Measurements from ENCODE around the gene FXYD1.
"Not testable (repeated sequence)": the region's sequence is repeated elsewhere in the genome, so short reads cannot be mapped to it uniquely, and the experiment has no call there.

FXYD1 gene

DNA sequence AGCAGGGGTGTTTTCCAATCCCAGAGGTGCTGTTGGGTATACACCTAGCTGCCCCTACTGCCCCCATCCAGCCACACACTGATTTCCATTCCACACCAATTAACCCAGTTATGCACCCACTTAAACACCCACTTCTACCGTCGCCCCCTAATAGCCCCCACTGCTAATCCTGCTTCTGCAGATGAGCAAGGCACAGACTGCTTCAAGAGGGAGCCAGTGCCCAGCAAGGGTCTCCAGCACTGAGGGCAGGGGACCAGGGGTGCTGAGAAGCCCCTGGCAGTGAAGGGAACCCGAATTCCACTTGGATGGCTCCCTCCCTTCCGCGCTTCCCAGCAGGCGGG lies 5.6 kb downstream of the FXYD1 start:
- DNase-seq: no peak

GRCh38 chr19:35144600-35145436 lies 6.2 kb downstream of the FXYD1 start:
- DNase-seq: no peak

DNA sequence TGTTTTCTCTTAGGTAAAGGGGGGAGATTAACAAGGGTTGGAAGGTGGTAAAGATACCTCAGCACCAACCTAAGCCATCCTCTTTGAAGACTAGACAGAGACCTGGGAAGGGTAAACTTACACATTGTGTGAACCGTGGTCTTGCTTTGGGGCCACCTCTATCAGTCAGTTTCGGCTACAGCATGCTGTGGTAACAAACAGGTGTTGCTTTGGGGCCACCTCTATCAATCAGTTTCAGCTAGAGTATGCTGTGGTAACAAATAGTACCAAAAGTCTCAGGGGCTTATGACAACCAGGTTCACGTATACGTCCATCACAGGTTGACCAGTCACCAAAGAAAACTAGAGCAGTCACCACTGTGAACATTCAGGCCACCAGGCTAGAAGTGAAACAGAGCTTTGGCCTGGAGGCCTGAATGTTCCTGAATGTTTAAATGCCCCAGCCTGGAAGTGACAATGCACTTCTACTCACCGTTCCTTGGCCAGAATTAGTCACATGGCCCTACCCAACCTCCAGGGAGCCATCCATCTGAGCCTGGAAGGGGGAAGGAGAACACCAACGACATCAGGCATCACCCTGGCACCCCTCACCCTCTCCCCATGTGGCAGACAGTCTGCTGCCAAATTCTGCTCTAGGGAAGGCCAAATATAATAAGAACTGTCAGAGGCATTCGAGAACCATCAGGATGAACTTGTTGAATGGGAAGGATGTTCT lies 8.3 kb downstream of the FXYD1 start:
- DNase-seq: no peak

- DNase-seq: no peak
These were observed 10.8 kb downstream of the FXYD1 start for GRCh38 chr19:35149463-35149862.

DNA sequence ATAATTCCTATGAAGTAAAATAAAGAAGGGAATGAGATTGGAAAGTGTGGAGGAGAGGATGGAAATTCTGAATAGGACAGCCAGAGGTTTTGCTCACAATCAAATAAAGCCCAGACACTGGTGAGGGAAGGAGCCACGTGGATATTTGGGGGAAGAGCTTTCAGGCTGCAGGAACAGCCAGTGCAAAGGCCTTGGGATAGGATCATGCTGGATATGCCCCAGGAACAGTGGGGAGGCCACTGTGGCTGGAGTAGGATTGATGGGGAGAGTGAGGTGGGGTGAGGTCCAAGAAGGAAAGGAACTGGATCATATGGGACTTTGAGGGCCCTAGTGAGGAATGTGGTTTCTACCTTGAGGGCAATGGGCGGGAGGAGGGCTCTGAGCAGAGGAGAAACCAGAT lies 11.8 kb downstream of the FXYD1 start:
- no peak for DNase-seq

- no peak for DNase-seq
These were observed 12.8 kb downstream of the FXYD1 start for GRCh38 chr19:35151273-35152065.

DNA sequence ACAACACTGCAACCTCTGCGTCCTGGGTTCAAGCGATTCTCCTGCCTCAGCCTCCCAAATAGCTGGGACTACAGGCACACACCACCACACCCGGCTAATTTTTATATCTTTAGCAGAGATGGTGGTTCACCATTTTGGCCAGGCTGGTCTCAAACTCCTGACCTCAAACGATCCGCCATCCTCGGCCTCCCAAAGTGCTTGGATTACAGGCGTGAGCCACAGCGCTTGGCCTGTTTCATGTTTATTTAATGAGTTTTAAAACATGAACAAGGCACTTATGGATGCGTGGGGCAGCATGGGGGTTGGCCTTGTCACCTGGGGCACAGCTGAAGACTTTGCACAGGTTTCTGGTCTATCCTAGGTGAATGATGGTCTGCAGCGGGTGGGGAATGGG lies 14.5 kb downstream of the FXYD1 start:
- DNase-seq: not testable (repeated sequence)

GRCh38 chr19:35153701-35154524 lies 15.3 kb downstream of the FXYD1 start:
- no peak for DNase-seq

GRCh38 chr19:35154525-35155406 lies 16.1 kb downstream of the FXYD1 start, which contains the start of gene FXYD5:
FXYD5 (plus strand) TSS chr19:35154735; CDS start chr19:35155551, 816 bp downstream.
- DNase-seq: no peak

DNA sequence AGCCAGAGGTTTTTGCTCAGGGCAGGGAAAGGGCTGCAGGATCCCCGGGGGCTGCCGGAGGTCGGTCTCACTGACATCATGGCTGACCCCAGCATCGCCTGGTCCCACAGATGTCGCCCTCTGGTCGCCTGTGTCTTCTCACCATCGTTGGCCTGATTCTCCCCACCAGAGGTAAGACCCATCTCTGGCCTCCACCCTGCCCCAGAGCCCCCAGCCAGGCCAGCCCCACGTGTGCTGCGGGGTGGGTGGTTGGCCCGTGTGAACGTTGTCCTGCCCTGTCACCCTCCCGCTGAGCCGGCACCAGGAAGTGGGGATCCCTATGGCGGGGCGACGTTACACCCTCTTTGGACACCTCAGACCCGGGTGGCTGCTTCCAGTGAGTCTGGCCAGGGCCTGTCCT lies 16.8 kb downstream of the FXYD1 start:
- no peak for DNase-seq

DNA sequence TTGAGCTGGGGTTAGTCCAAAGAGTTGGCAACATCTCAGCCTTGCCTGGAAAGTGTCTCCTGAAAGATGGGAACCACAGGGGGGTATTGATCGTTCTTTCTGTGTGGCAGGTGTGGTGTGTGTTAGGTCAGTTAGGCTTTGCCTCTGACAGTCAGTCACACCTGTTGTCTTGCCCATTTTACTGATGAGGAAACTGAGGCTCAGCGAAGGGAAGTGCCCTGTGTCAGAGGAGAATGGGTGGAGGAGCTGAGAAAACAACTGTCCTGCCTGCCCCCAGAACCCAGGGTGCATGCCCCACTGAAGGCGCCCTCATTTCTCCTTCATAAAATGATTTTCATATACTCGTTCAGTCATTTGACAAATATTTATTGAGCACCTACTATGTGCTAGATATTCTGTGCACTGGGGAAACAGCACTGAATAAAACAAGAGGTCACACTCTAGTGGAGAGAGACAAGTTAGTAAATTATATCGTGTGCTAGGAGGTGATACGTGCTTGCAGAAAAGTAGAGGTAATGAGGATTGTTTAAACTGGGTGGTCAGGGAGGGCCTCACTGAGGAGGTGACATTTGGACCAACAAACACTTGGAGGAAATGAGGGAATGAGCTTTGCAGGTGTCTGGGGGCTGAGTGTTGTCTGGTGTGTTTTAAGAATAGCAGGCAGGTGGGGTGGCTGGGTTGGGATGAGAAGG lies 17.5 kb downstream of the FXYD1 start:
- no peak for DNase-seq

GRCh38 chr19:35156673-35157014 lies 18.0 kb downstream of the FXYD1 start:
- no peak for DNase-seq

DNA sequence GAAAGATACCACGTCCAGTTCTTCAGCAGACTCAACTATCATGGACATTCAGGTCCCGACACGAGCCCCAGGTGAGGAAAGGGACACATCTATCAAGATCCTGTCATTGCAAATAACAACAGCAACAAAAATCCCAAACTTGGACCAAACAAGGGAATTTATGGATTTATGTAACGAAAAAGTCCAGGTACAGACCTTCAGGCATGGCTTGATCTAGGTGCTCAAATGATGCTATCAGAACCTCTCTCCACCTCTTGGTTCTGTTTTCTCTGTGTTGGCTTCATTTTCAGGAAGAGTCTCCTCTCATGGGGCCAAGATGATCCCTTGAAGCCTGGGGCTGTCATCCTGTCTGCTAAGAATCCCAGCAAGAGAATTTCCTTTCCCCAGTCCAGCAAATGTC lies 18.8 kb downstream of the FXYD1 start:
- DNase-seq: no peak

DNA sequence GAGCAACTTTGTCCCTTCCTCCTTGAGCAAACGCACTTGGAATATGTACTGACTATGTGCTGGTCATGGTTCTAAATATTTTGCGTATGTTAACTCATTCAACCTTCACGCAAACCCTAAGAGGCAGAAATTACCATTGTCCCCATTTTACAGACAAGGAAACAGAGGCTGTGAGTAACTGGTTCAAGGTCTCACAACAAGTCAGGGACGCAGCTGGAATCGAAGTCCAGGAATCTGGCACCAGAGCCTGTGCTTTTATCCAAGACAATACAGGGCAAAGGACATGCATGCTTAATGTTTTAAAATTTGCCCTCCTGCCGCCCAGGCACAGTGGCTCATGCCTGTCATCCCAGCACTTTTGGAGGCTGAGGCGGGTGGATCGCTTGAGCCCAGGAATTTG lies 21.0 kb downstream of the FXYD1 start:
- no peak for DNase-seq

- no peak for DNase-seq
These were observed 22.2 kb downstream of the FXYD1 start for GRCh38 chr19:35160629-35161433.

GRCh38 chr19:35161434-35161743 lies 22.8 kb downstream of the FXYD1 start:
- DNase-seq: no peak

DNA sequence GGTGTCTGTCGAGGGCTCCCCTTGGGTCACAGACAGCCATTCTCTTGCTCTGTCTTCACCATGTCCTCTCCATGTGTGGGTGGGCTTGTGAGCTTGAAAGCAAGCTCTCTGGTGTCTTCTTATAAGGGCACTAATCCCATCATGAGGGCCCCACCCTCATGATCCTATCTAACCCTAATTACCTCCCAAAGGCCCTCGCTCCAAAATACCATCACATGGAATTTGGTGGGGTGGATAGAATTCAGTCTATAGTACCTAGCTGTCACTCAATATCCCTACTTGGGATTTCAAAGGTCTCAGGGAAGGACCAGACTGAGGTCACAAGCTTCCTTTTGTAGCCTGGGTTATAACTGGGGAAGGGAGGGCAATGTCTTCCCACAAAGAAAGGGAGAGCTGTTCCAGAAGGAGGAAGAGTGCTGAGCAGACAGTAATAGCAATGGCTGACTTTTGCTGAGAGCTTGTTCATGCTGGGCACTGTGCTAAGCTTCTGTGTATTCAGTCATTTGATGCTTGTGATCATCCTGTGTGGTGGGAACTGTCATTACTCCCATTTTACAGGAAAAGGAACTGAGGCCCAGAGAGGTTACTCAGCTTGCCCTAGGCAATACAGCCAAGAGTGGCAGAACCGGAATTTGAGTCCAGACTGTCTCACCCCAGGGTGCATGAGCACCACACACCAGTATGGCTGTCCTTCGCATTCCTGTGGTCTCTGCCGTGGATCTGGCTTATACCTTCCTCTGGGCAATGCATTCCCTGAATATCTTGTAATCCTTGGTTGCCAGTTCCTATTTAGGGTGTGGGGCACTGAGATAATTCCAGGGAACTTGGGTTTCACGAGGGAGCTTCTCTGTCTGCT lies 24.1 kb downstream of the FXYD1 start:
- no peak for DNase-seq

GRCh38 chr19:35164418-35164817 lies 25.8 kb downstream of the FXYD1 start:
- no peak for DNase-seq
